SK-N-SH treated with all-trans-retinoic acid at 6 μM for 48 hours (cell line): Measurements from ENCODE around the gene NLRP9.

ENCODE experiments used
- ATAC-seq: fragments of 200-7000 bp; cut with Tn5 transposase; 3 replicates; pipeline ENCODE4 v1.9.1; 2020; ENCODE audit warnings: mild to moderate bottlenecking, moderate library complexity
- ARNTL ChIP-seq: fragments of 450-650 bp; formaldehyde crosslinking; IDR thresholded peaks from 2 replicates; pipeline ENCODE4 v1.5.0; 2020; ENCODE audit warnings: low read depth, mild to moderate bottlenecking, moderate library complexity, borderline replicate concordance
- BACH2 ChIP-seq: fragments of 250-450 bp; sonication (Bioruptor Pico); IDR thresholded peaks from 2 replicates; pipeline ENCODE4 v1.9.0; 2021; ENCODE audit warnings: mild to moderate bottlenecking, borderline replicate concordance
- CSDC2 ChIP-seq: fragments of 250-450 bp; sonication (Bioruptor Pico); IDR thresholded peaks from 2 replicates; pipeline ENCODE4 v1.5.0; 2020; ENCODE audit warnings: mild to moderate bottlenecking, moderate library complexity
- ISL1 ChIP-seq: fragments of 250-450 bp; sonication (Bioruptor Pico); IDR thresholded peaks from 2 replicates; pipeline ENCODE4 v2.1.2; 2022; ENCODE audit warnings: mild to moderate bottlenecking, moderate library complexity
- OSR1 ChIP-seq: fragments of 250-450 bp; sonication (Bioruptor Pico); IDR thresholded peaks from 2 replicates; pipeline ENCODE4 v1.8.0; 2022; ENCODE audit warnings: moderate library complexity, mild to moderate bottlenecking, inconsistent platforms
- PPARA ChIP-seq: fragments of 250-450 bp; sonication (Bioruptor Pico); IDR thresholded peaks from 2 replicates; pipeline ENCODE4 v1.5.0; 2020; ENCODE audit warnings: mild to moderate bottlenecking, borderline replicate concordance
- RARB ChIP-seq: fragments of 250-450 bp; sonication (Bioruptor Pico); IDR thresholded peaks from 2 replicates; pipeline ENCODE4 v1.8.0; 2021; ENCODE audit warnings: mild to moderate bottlenecking, moderate library complexity
- TCF4 ChIP-seq: fragments of 250-450 bp; sonication (Bioruptor Pico); IDR thresholded peaks from 2 replicates; pipeline ENCODE4 v1.8.0; 2021; ENCODE audit warnings: mild to moderate bottlenecking, moderate library complexity, borderline replicate concordance
- TOX ChIP-seq: fragments of 250-450 bp; sonication (Bioruptor Pico); IDR thresholded peaks from 2 replicates; pipeline ENCODE4 v1.8.0; 2021; ENCODE audit warnings: mild to moderate bottlenecking, moderate library complexity, borderline replicate concordance
- ZC3H10 ChIP-seq: fragments of 250-450 bp; sonication (Bioruptor Pico); IDR thresholded peaks from 2 replicates; pipeline ENCODE4 v1.5.1; 2021; ENCODE audit warnings: mild to moderate bottlenecking, moderate library complexity
- ZFP3 ChIP-seq: fragments of 250-450 bp; sonication (Bioruptor Pico); IDR thresholded peaks from 2 replicates; pipeline ENCODE4 v1.5.0; 2020; ENCODE audit warnings: mild to moderate bottlenecking, moderate library complexity
- ZFP30 ChIP-seq: fragments of 450-650 bp; formaldehyde crosslinking; IDR thresholded peaks from 2 replicates; pipeline ENCODE4 v1.5.0; 2022; ENCODE audit warnings: mild to moderate bottlenecking, moderate library complexity
- ZNF8 ChIP-seq: fragments of 450-650 bp; formaldehyde crosslinking; IDR thresholded peaks from 2 replicates; pipeline ENCODE4 v1.5.0; 2020; ENCODE audit warnings: mild to moderate bottlenecking, moderate library complexity
- TF ChIP-seq, protein P1 (sequence below): fragments of 250-450 bp; sonication (Bioruptor Pico); IDR thresholded peaks from 2 replicates; pipeline ENCODE4 v1.5.0; 2020; ENCODE audit warnings: mild to moderate bottlenecking, moderate library complexity
- TF ChIP-seq, protein P2 (sequence below): fragments of 250-450 bp; sonication (Bioruptor Pico); IDR thresholded peaks from 2 replicates; pipeline ENCODE4 v1.8.0; 2020; ENCODE audit warnings: mild to moderate bottlenecking, moderate library complexity, borderline replicate concordance
- TF ChIP-seq, protein P3 (sequence below): fragments of 250-450 bp; sonication (Bioruptor Pico); IDR thresholded peaks from 2 replicates; pipeline ENCODE4 v1.8.0; 2021; ENCODE audit warnings: low read depth, mild to moderate bottlenecking, moderate library complexity, borderline replicate concordance
- TF ChIP-seq, protein P4 (sequence below): fragments of 250-450 bp; sonication (Bioruptor Pico); IDR thresholded peaks from 2 replicates; pipeline ENCODE4 v1.5.1; 2021; ENCODE audit warnings: mild to moderate bottlenecking, moderate library complexity
- TF ChIP-seq, protein P5 (sequence below): fragments of 250-450 bp; sonication (Bioruptor Pico); IDR thresholded peaks from 2 replicates; pipeline ENCODE4 v1.5.1; 2020; ENCODE audit warnings: low read depth, mild to moderate bottlenecking, moderate library complexity

The NLRP9 gene

DNA sequence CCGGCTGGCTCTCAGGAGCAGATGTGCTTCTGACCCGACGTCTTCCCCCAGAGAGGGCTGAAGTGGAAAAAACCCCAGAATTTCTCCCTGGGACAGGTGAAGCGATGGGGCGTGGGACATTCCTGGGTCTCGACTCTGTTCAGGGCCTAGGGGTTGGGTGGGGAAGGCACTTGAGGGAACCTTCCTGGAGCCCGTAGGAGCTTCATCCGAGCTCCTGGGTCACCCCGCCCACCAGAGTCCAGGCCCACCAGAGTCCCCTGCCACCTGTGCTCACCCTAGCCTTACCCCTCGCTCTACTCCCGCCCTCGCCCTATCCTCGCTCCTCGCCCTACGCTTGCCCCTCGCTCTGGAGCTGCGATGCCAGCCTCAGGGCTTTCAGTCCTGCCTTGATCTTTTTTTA, 39.9 kb downstream of the NLRP9 start:
- ATAC-seq, result no peak
- TF ChIP-seq ZC3H10 (CRISPR knock-in tag), result no peak
- TF ChIP-seq, protein P1, sequence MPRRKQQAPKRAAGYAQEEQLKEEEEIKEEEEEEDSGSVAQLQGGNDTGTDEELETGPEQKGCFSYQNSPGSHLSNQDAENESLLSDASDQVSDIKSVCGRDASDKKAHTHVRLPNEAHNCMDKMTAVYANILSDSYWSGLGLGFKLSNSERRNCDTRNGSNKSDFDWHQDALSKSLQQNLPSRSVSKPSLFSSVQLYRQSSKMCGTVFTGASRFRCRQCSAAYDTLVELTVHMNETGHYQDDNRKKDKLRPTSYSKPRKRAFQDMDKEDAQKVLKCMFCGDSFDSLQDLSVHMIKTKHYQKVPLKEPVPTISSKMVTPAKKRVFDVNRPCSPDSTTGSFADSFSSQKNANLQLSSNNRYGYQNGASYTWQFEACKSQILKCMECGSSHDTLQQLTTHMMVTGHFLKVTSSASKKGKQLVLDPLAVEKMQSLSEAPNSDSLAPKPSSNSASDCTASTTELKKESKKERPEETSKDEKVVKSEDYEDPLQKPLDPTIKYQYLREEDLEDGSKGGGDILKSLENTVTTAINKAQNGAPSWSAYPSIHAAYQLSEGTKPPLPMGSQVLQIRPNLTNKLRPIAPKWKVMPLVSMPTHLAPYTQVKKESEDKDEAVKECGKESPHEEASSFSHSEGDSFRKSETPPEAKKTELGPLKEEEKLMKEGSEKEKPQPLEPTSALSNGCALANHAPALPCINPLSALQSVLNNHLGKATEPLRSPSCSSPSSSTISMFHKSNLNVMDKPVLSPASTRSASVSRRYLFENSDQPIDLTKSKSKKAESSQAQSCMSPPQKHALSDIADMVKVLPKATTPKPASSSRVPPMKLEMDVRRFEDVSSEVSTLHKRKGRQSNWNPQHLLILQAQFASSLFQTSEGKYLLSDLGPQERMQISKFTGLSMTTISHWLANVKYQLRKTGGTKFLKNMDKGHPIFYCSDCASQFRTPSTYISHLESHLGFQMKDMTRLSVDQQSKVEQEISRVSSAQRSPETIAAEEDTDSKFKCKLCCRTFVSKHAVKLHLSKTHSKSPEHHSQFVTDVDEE, result no peak

DNA sequence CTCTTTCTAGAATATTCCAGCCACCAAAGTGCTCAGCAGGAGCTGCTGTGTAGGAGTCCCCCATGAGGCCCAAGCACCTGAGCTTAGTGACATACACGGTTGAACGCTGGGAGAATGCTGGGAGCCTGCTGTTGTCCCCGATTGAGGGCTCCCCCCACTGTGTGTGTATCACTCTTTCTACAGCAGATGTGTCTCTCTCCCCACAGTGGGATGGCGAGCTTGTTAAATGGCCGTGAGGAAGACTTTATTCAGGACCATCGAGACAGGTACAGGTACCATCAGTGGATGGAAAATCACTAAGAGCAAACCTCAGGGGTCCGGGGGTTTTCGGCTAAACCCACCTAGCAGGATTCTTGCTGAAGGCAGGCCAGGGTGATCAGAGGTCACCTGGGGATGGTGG, 40.5 kb downstream of the NLRP9 start:
- TF ChIP-seq ZFP3 (CRISPR knock-in tag), result no peak
- TF ChIP-seq OSR1 (CRISPR knock-in tag), result no peak
- no peak for TF ChIP-seq ZFP30 (CRISPR knock-in tag)
- no peak for ATAC-seq

DNA sequence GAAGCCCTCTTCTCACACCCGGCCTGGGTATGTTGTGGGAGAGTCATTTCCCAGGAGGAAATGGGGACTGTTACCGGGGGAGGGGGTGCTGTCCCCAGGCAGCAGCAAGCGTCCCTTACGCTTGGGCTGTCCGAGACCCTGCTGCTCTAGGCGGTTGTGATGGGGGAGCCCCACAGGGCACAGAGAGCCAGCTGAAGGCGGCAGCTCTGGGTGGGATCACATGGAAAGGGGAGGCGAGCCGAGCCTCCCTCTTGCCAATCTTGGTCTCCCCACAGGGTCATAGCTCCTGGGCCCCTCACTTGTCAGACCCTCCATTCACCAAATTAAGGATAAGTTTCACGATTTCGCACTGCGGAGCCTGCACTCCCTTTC, 41.1 kb downstream of the NLRP9 start:
- TF ChIP-seq ZFP3 (CRISPR knock-in tag) (no peak), TCF4 (CRISPR knock-in tag) (no peak), PPARA (CRISPR knock-in tag) (no peak), TOX (CRISPR knock-in tag) (no peak), CSDC2 (CRISPR knock-in tag) (no peak), RARB (CRISPR knock-in tag) (no peak), ZFP30 (CRISPR knock-in tag) (no peak), ARNTL (no peak), BACH2 (CRISPR knock-in tag) (no peak), ZC3H10 (CRISPR knock-in tag) (no peak)
- TF ChIP-seq, protein P2, sequence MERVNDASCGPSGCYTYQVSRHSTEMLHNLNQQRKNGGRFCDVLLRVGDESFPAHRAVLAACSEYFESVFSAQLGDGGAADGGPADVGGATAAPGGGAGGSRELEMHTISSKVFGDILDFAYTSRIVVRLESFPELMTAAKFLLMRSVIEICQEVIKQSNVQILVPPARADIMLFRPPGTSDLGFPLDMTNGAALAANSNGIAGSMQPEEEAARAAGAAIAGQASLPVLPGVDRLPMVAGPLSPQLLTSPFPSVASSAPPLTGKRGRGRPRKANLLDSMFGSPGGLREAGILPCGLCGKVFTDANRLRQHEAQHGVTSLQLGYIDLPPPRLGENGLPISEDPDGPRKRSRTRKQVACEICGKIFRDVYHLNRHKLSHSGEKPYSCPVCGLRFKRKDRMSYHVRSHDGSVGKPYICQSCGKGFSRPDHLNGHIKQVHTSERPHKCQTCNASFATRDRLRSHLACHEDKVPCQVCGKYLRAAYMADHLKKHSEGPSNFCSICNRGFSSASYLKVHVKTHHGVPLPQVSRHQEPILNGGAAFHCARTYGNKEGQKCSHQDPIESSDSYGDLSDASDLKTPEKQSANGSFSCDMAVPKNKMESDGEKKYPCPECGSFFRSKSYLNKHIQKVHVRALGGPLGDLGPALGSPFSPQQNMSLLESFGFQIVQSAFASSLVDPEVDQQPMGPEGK, result no peak
- TF ChIP-seq, protein P1, result no peak
- TF ChIP-seq, protein P3, sequence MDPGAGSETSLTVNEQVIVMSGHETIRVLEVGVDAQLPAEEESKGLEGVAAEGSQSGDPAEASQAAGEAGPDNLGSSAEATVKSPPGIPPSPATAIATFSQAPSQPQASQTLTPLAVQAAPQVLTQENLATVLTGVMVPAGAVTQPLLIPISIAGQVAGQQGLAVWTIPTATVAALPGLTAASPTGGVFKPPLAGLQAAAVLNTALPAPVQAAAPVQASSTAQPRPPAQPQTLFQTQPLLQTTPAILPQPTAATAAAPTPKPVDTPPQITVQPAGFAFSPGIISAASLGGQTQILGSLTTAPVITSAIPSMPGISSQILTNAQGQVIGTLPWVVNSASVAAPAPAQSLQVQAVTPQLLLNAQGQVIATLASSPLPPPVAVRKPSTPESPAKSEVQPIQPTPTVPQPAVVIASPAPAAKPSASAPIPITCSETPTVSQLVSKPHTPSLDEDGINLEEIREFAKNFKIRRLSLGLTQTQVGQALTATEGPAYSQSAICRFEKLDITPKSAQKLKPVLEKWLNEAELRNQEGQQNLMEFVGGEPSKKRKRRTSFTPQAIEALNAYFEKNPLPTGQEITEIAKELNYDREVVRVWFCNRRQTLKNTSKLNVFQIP (CRISPR knock-in tag), result no peak
- TF ChIP-seq, all 23 proteins: peak for 0
- no peak for ATAC-seq

DNA sequence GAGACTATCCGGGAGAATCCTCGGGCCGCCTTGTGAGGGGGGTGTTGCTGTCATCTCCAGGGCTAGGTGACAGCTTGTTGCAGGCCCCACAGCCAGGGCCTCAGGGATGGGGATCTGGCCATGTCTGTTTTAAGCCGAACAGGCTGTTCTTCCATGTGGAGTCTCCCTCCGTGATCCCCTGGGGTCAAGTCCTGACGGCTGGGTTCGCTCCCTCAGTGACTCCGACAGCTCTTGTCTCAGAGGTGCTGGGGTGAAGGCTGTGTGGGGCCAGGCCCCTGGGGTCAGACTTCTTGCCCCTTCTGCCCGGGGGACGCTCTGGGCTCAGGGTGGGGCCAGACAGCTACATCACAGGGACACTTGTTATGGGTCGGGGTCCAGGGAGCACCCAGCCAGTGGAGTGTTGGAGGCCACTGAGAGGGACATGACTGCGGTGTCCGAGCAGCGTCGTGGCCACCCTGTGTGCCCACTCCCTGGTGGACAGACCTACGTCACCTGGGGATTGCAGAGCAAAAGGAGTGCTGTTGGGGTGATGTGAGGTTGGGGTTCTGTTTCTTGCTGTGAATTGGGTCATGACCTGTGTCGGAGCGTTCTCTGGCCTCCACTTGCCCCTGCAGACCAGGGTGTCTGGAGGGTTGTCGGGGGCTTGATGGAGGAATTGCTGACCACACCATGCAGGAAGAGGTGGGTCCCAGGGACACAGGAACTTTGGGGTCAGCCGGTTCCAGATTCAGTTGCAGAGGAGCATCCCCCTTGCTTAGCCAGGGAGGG, 41.7 kb downstream of the NLRP9 start:
- no peak for ATAC-seq
- TF ChIP-seq, protein P2, result no peak
- TF ChIP-seq ZC3H10 (CRISPR knock-in tag), result no peak
- no peak for TF ChIP-seq ZFP3 (CRISPR knock-in tag)
- no peak for TF ChIP-seq ZNF8 (CRISPR knock-in tag)
- no peak for TF ChIP-seq ZFP30 (CRISPR knock-in tag)
- no peak for TF ChIP-seq BACH2 (CRISPR knock-in tag)
- TF ChIP-seq, protein P4, sequence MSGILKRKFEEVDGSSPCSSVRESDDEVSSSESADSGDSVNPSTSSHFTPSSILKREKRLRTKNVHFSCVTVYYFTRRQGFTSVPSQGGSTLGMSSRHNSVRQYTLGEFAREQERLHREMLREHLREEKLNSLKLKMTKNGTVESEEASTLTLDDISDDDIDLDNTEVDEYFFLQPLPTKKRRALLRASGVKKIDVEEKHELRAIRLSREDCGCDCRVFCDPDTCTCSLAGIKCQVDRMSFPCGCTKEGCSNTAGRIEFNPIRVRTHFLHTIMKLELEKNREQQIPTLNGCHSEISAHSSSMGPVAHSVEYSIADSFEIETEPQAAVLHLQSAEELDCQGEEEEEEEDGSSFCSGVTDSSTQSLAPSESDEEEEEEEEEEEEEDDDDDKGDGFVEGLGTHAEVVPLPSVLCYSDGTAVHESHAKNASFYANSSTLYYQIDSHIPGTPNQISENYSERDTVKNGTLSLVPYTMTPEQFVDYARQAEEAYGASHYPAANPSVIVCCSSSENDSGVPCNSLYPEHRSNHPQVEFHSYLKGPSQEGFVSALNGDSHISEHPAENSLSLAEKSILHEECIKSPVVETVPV (CRISPR knock-in tag), result no peak
- TF ChIP-seq ARNTL, result no peak
- TF ChIP-seq RARB (CRISPR knock-in tag), result no peak
- TF ChIP-seq TOX (CRISPR knock-in tag), result no peak
- no peak for TF ChIP-seq ISL1 (CRISPR knock-in tag)
- TF ChIP-seq, protein P5, sequence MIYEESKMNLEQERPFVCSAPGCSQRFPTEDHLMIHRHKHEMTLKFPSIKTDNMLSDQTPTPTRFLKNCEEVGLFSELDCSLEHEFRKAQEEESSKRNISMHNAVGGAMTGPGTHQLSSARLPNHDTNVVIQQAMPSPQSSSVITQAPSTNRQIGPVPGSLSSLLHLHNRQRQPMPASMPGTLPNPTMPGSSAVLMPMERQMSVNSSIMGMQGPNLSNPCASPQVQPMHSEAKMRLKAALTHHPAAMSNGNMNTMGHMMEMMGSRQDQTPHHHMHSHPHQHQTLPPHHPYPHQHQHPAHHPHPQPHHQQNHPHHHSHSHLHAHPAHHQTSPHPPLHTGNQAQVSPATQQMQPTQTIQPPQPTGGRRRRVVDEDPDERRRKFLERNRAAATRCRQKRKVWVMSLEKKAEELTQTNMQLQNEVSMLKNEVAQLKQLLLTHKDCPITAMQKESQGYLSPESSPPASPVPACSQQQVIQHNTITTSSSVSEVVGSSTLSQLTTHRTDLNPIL, result no peak
